ENCODE data around the gene PISD. TPM values are rescaled to one million over a fixed set of nuclear protein-coding genes. Genes with fewer than 3 reads are reported as not detected.

PISD gene
- total and polyA plus RNA-seq, 9 of the 15 experiments (the other 6 are each of a cell fraction or from before 2014, with no cell fraction given) = 24.5 to 65.9 (median 36.6) TPM

DNA sequence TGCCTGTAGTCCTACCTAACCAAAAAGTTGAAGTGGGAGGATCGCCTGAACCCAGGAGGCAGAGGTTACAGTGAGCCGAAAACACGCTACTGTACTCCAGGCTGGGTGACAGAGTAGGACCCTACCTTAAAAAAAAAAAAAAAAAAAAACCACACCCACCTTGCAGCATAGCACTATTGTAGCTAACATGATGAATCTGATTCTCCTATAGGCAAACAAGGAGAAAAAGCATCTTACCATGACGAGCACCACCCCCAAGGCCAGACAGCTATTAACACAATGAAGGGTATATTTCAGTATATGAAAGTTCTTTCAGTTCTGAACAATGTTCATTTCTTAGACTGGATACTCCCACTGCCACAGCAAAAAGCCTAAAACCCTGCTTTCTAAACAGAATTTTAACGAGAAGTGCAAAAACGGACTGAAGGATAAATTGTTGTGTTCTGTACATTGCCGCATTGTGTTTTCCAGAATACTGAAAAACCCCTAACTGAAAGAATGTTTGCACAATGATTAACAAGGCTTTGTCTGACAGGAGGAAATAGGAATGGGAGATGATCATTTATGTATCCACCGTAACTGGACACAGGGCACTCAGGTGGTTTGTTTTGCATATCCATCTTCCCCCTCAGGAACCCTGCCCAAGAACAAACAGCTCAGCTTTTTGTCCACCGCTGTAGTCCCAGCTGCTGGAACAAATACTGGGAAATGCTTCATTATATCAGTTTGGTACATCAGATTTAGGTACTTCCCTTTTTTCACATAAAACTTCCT is 8.9 kb downstream of the PISD start:
- Histone ChIP-seq H3K4me3 (no peak overlapping the region), H3K79me2 (ENCODE audit: control insufficient read depth, insufficient read depth, low read length) (peaks cover 35% of the 10 kb centered on the region), H3K9me3 (replicated peaks; ENCODE audit: control insufficient read depth, insufficient read depth, low read depth, low read length) (no peaks in the 10 kb centered on the region), H2AFZ (ENCODE audit: low read depth, low read length) (no peak overlapping the region), H3K4me1 (replicated peaks in 1 of 2; ENCODE audit: control insufficient read depth in 2 of 2, insufficient read depth in 2 of 2, low read length in 2 of 2) (peaks cover 13% of the 10 kb centered on the region in 2 experiments; a peak in 4 of 5 replicates), H3K4me2 (ENCODE audit: insufficient read depth, low read length) (no peak overlapping the region), H3K27me3 (ENCODE audit: control insufficient read depth in 2 of 2, insufficient read depth in 2 of 2, low read length in 2 of 2) (no peaks in the 10 kb centered on the region), H3K9me1 (ENCODE audit: control insufficient read depth, insufficient read depth, low read length) (no peaks in the 10 kb centered on the region), H3K27ac (ENCODE audit: extremely low read depth, low read depth, low read length) (no peak overlapping the region), H3K9ac (ENCODE audit: insufficient read depth in 1 of 2, low read depth in 2 of 2, low read length in 2 of 2) (no peak overlapping the region), H3K36me3 (ENCODE audit: control insufficient read depth, insufficient read depth, low read length) (peaks cover 5% of the 10 kb centered on the region; the same call in 1 of the 3 replicates), H4K20me1 (replicated peaks; ENCODE audit: control insufficient read depth, insufficient read depth, low read length) (0 out of 2 replicates have a peak, but pooled peaks cover 3% of the 10 kb centered on the region)
- ATAC-seq (no peak), FAIRE-seq (no peak), DNase-seq (ENCODE audit: extremely low read depth in 1 of 4, low spot score in 3 of 4) (no peak)
- CTCF ChIA-PET (ENCODE audit: low intra/inter-chr PET ratio) = no interaction called here
- TF ChIP-seq SIRT6 (IDR thresholded peaks at IDR 0.05; ENCODE audit: low read depth, low read length) (no peak), PYGO2 (tag; IDR thresholded peaks at IDR 0.05) (no peak), ZNF3 (CRISPR knock-in tag; IDR thresholded peaks at IDR 0.05) (no peak), MAFG (tag; conservative IDR thresholded peaks at IDR 0.05) (no peak), ZNF324 (CRISPR knock-in tag; IDR thresholded peaks at IDR 0.05) (no peak), OTX1 (CRISPR knock-in tag; IDR thresholded peaks at IDR 0.05) (no peak), ZNF23 (CRISPR knock-in tag; IDR thresholded peaks at IDR 0.05) (no peak), KLF1 (tag; IDR thresholded peaks at IDR 0.05) (no peak), ZBTB11 (CRISPR knock-in tag; IDR thresholded peaks at IDR 0.05) (no peak), ZNF41 (CRISPR knock-in tag; conservative IDR thresholded peaks at IDR 0.05) (no peak), BRF1 (IDR thresholded peaks at IDR 0.05; ENCODE audit: borderline replicate concordance, extremely low read depth, insufficient read length) (no peak)
- no TSS peak for BruUV-seq (replicated peaks)
- in situ Hi-C loops (cut with MboI) = no loop called here
- POLR2A ChIA-PET = interaction anchor here (1.0 kb wide), 2 partner anchors 9 to 39 kb away, joined by 3 read pairs; partner anchors contain the start of gene PISD
- intact Hi-C loops (cut with micrococcal nuclease) = no loop called here
- 53% methylated on average over 7 of the region's 9 CpGs for WGBS (ENCODE audit: insufficient coverage, low coverage, missing lambda C conversion rate)
